IMR-90 (cell line): ENCODE measurements around the gene CCDC102B. TPM values are rescaled to one million over a fixed set of nuclear protein-coding genes. Genes with fewer than 3 reads are reported as not detected.
"Not testable (repeated sequence)": the region's sequence is repeated elsewhere in the genome, so short reads cannot be mapped to it uniquely, and the experiment has no call there.

Source experiments
- ATAC-seq: fragments of 200-7000 bp; cut with Tn5 transposase; 2 replicates; pipeline ENCODE4 v1.9.1; 2020; ENCODE audit warnings: low read depth, mild to moderate bottlenecking, moderate library complexity
- BruUV-seq: library from RNA; stranded (reverse); fragments of 400-500 nt; replicated peaks from 2 replicates; lab custom pipeline; 2021; lab: Mats Ljungman, UMichigan
- CTCF ChIA-PET: fragments of 300-600 bp; formaldehyde crosslinking; extraction: SDS; loops from one replicate; lab custom pipeline; 2021; ENCODE audit warnings: antibody characterized with exemption; lab: Yijun Ruan, JAX
- POLR2A ChIA-PET: fragments of 300-600 bp; sonication (Branson Sonifier 250); formaldehyde crosslinking; loops from one replicate; lab custom pipeline; 2022; ENCODE audit warnings: antibody characterized with exemption; ENCODE audit not compliant: unreplicated experiment; lab: Charles Lee
- DNase-seq: peaks from one replicate; pipeline ENCODE4 v3.0.0; 2013
- H2AFZ ChIP-seq: replicated peaks from 2 replicates; pipeline ENCODE3; 2013; ENCODE audit warnings: low read length, mild to moderate bottlenecking; ENCODE audit not compliant: poor library complexity
- H2AK5ac ChIP-seq: 2 replicates; pipeline ENCODE4 v1.6.1; 2013; ENCODE audit warnings: low read depth, low read length, inconsistent platforms
- H2AK9ac ChIP-seq: replicated peaks from 2 replicates; pipeline ENCODE3; 2013; ENCODE audit warnings: mild to moderate bottlenecking, low read depth, low read length, moderate library complexity; ENCODE audit not compliant: poor library complexity
- H2BK120ac ChIP-seq: 2 replicates; pipeline ENCODE4 v1.6.1; 2013; ENCODE audit warnings: low read depth, low read length, inconsistent platforms
- H2BK15ac ChIP-seq: 3 replicates; pipeline ENCODE4 v1.6.1; 2013; ENCODE audit warnings: low read depth, low read length, inconsistent platforms
- H2BK20ac ChIP-seq: 2 replicates; pipeline ENCODE4 v1.6.1; 2013; ENCODE audit warnings: low read depth, mild to moderate bottlenecking, inconsistent platforms, low read length, moderate library complexity
- H2BK5ac ChIP-seq: 2 replicates; pipeline ENCODE4 v1.6.1; 2013; ENCODE audit warnings: mild to moderate bottlenecking, low read depth, low read length, inconsistent platforms; ENCODE audit not compliant: poor library complexity, severe bottlenecking
- H3K14ac ChIP-seq: replicated peaks from 2 replicates; pipeline ENCODE4 v1.6.1; 2013; ENCODE audit warnings: low read depth, low read length, inconsistent platforms
- H3K18ac ChIP-seq: 2 replicates; pipeline ENCODE4 v1.6.1; 2013; ENCODE audit warnings: low read depth, low read length, control low read depth
- H3K23ac ChIP-seq: 2 replicates; pipeline ENCODE4 v1.6.1; 2013; ENCODE audit warnings: low read depth, low read length, inconsistent platforms
- H3K27ac ChIP-seq: 2 replicates; pipeline ENCODE4 v1.5.1; 2013; ENCODE audit warnings: mild to moderate bottlenecking, control low read depth, low read length; ENCODE audit not compliant: insufficient read depth
- H3K27me3 ChIP-seq: 2 replicates; pipeline ENCODE4 v1.6.1; 2013; ENCODE audit warnings: low read length; ENCODE audit not compliant: control insufficient read depth, insufficient read depth
- H3K36me3 ChIP-seq: 2 replicates; pipeline ENCODE4 v1.6.1; 2013; ENCODE audit warnings: low read length, mixed read lengths; ENCODE audit not compliant: control insufficient read depth, insufficient read depth
- H3K4ac ChIP-seq: 2 replicates; pipeline ENCODE4 v1.6.1; 2013; ENCODE audit warnings: low read depth, low read length, inconsistent platforms
- H3K4me1 ChIP-seq: 2 replicates; pipeline ENCODE4 v1.6.1; 2013; ENCODE audit warnings: low read length, mixed read lengths; ENCODE audit not compliant: control insufficient read depth, insufficient read depth
- H3K4me2 ChIP-seq: 2 replicates; pipeline ENCODE4 v1.6.1; 2013; ENCODE audit warnings: low read depth, mild to moderate bottlenecking, control low read depth, low read length, moderate library complexity
- H3K4me3 ChIP-seq: 2 replicates; pipeline ENCODE4 v1.5.1; 2013; ENCODE audit warnings: low read depth, mild to moderate bottlenecking, control low read depth, low read length, moderate library complexity; ENCODE audit not compliant: insufficient read depth
- H3K56ac ChIP-seq: 2 replicates; pipeline ENCODE4 v1.6.1; 2013; ENCODE audit warnings: low read length, inconsistent platforms; ENCODE audit not compliant: insufficient read depth; ENCODE audit errors: extremely low read depth
- H3K79me1 ChIP-seq, 2 experiments: 2 replicates each; pipeline ENCODE4 v1.6.1; 2013; ENCODE audit warnings: low read length in 2 of 2, inconsistent platforms in 1 of 2, low read depth in 1 of 2
- H3K9ac ChIP-seq: 2 replicates; pipeline ENCODE4 v1.6.1; 2013; ENCODE audit warnings: low read depth, low read length, control low read depth
- H3K9me1 ChIP-seq: 2 replicates; pipeline ENCODE4 v1.6.1; 2013; ENCODE audit warnings: low read length, inconsistent platforms; ENCODE audit not compliant: insufficient read depth
- H3K9me3 ChIP-seq: 2 replicates; pipeline ENCODE4 v1.6.1; 2013; ENCODE audit warnings: low read length; ENCODE audit not compliant: control insufficient read depth, insufficient read depth
- H4K20me1 ChIP-seq: 2 replicates; pipeline ENCODE4 v1.6.1; 2013; ENCODE audit warnings: low read length, inconsistent platforms; ENCODE audit not compliant: insufficient read depth
- H4K5ac ChIP-seq: 2 replicates; pipeline ENCODE4 v1.6.1; 2013; ENCODE audit warnings: mild to moderate bottlenecking, low read depth, low read length, control low read depth
- H4K8ac ChIP-seq, 2 experiments: 2 replicates each; pipeline ENCODE4 v1.6.1; 2013; ENCODE audit warnings: low read depth in 2 of 2, low read length in 2 of 2, control low read depth in 1 of 2, inconsistent platforms in 1 of 2
- H4K91ac ChIP-seq: 2 replicates; pipeline ENCODE4 v1.6.1; 2013; ENCODE audit warnings: low read depth, low read length, inconsistent platforms; ENCODE audit not compliant: insufficient read depth
- CEBPB ChIP-seq: IDR thresholded peaks from 2 replicates; pipeline ENCODE4 v1.6.1; 2012; ENCODE audit warnings: low read depth, low read length, improper control_type of control experiment
- POLR2A ChIP-seq: IDR thresholded peaks from 2 replicates; pipeline ENCODE4 v1.6.1; 2012; ENCODE audit warnings: mild to moderate bottlenecking, low read depth, low read length
- WGBS, 2 experiments: methylation state at CpG; one replicate each; pipeline versions ENCODE4 v1.1.5 to v1.1.7; 2013; ENCODE audit warnings: missing lambda C conversion rate in 2 of 2; ENCODE audit not compliant: insufficient read length in 1 of 2; ENCODE audit errors: extremely low coverage in 2 of 2; 5-methylcytosine and 5-hydroxymethylcytosine counted together
- dilution Hi-C: fragments of 300-500 bp; cut with HindIII; formaldehyde crosslinking; loops from one replicate; pipeline ENCODE4 v1.14.3; 2018; ENCODE audit warnings: low sequenced_read_pairs; ENCODE audit not compliant: unreplicated experiment
- in situ Hi-C: fragments of 300-500 bp; cut with MboI; formaldehyde crosslinking; loops from 3 replicates; pipeline ENCODE4 v1.14.3; 2019; ENCODE audit warnings: low sequenced_read_pairs, inconsistent platforms, mixed read lengths
- intact Hi-C: fragments of 100-400 bp; cut with micrococcal nuclease; formaldehyde crosslinking; loops from 2 replicates; pipeline ENCODE4 v1.10.0; 2022
- polyA plus RNA-seq, 3 experiments: library from polyadenylated mRNA; depleted of rRNA; stranded (reverse); fragments of >200 nt; gene quantifications; 2 replicates each; pipeline ENCODE4 v1.2.3, GENCODE V29; 2012; ENCODE audit warnings: low replicate concordance in 1 of 3
- total RNA-seq: library from RNA; depleted of rRNA; stranded (reverse); fragments of >200 nt; gene quantifications from 2 replicates; pipeline ENCODE4 v1.2.3, GENCODE V29; 2012

Gene CCDC102B
- total and polyA plus RNA-seq, 2 of the 4 experiments (the other 2 are of a cell fraction): 0.54 to 1.4 TPM

DNA sequence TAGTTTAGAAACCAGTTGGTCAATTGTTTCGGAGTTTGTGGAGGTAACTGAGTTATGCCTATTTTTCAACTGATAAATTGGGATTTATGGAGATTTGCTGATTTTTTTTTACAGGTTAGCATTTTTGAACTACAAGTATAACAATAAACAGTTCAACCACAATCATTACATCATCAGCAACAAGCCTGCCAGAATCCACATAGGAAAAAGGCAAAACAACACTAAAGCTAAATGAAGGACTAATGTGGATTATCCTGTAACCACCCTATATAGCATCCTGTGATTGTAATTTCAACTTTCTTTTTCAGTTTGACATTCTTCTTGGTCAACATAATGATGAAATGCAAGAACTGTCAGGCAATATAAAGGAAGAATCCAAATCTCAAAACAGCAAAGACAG lies 76.5 kb downstream of the CCDC102B start:
- H3K27ac ChIP-seq: no peak overlapping the region
- ChIA-PET POLR2A (no interaction called here), CTCF (no interaction called here)
- H2AK5ac ChIP-seq: no peak overlapping the region
- DNase-seq (peak; percentile 41), ATAC-seq (no peak)
- no peak overlapping the region for H3K56ac ChIP-seq
- no peak overlapping the region for H4K5ac ChIP-seq
- no peak overlapping the region for H3K9ac ChIP-seq
- H3K4me1 ChIP-seq: no peaks in the 10 kb centered on the region
- H2BK20ac ChIP-seq: no peak overlapping the region
- no peak overlapping the region for H3K4me2 ChIP-seq
- TF ChIP-seq CEBPB (0 out of 2 replicates have a peak, but pooled peaks have one; percentile 10), POLR2A (no peak)
- no peaks in the 10 kb centered on the region for H3K9me3 ChIP-seq
- H2BK15ac ChIP-seq: no peak overlapping the region
- no peak overlapping the region for H3K4me3 ChIP-seq
- intact Hi-C loops (no loop called here), dilution Hi-C loops (no loop called here), in situ Hi-C loops (no loop called here)
- no peak overlapping the region for H3K23ac ChIP-seq
- H4K8ac ChIP-seq: no peak overlapping the region
- H2AFZ ChIP-seq: no peak overlapping the region
- no peak overlapping the region for H4K91ac ChIP-seq
- H3K79me1 ChIP-seq: no peaks in the 10 kb centered on the region
- no peak overlapping the region for H3K14ac ChIP-seq
- H3K36me3 ChIP-seq: no peaks in the 10 kb centered on the region
- H3K27me3 ChIP-seq: no peaks in the 10 kb centered on the region
- no peaks in the 10 kb centered on the region for H4K20me1 ChIP-seq
- no TSS peak for BruUV-seq
- WGBS, 2 experiments: no CpG with 5 or more reads among the region's 1 CpG
- no peak overlapping the region for H3K18ac ChIP-seq
- no peak overlapping the region for H3K4ac ChIP-seq
- no peak overlapping the region for H2BK120ac ChIP-seq
- no peaks in the 10 kb centered on the region for H3K9me1 ChIP-seq
- no peak overlapping the region for H2BK5ac ChIP-seq
- no peak overlapping the region for H2AK9ac ChIP-seq

DNA sequence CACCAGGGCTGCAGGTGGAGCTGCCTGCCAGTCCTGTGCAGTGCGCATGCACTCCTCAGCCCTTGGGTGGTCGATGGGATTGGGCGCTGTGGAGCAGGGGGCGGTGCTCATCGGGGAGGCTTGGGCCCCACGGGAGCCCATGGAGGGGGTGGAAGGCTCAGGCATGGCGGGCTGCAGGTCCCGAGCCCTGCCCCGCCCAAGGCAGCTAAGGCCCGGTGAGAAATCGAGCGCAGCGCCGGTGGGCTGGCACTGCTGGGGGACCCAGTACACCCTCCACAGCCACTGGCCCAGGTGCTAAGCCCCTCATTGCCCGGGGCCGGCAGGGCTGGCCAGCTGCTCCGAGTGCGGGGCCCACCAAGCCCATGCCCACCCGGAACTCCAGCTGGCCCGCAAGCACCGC lies 82.1 kb downstream of the CCDC102B start:
- intact Hi-C loops: loop anchor here (10.0 kb wide), 1 partner anchor 435 kb away; no protein-coding TSS in a partner anchor
- H2BK15ac ChIP-seq, H2BK20ac ChIP-seq, POLR2A ChIA-PET, H2BK5ac ChIP-seq, H4K20me1 ChIP-seq, H3K4me1 ChIP-seq, H2AFZ ChIP-seq, H3K27me3 ChIP-seq, dilution Hi-C loops, H3K9me3 ChIP-seq, H3K4ac ChIP-seq, ATAC-seq, H3K79me1 ChIP-seq, H3K56ac ChIP-seq, H3K23ac ChIP-seq, H3K36me3 ChIP-seq, H2AK9ac ChIP-seq, H4K8ac ChIP-seq, CTCF ChIA-PET, H3K9me1 ChIP-seq, DNase-seq, in situ Hi-C loops, H2BK120ac ChIP-seq, H3K4me2 ChIP-seq, H4K5ac ChIP-seq, H3K18ac ChIP-seq, H3K27ac ChIP-seq, H4K91ac ChIP-seq, H3K14ac ChIP-seq, H3K4me3 ChIP-seq, H3K9ac ChIP-seq, BruUV-seq, H2AK5ac ChIP-seq: not testable (repeated sequence)
- WGBS, 2 experiments: 95% methylated on average over 3 of the region's 21 CpGs; no CpG with 5 or more reads in 1 of the 2 experiments
